SH-SY5Y (cell line): ENCODE data around the gene TESK1.

Source experiments
- GATA2 ChIP-seq: IDR thresholded peaks from 2 replicates; pipeline ENCODE4 v1.6.1; 2011; ENCODE audit warnings: mild to moderate bottlenecking, low read depth, low read length
- GATA3 ChIP-seq: IDR thresholded peaks from 2 replicates; pipeline ENCODE4 v1.6.1; 2011; ENCODE audit warnings: low read depth, mild to moderate bottlenecking, low read length, moderate library complexity

- no peak for TF ChIP-seq GATA3
- TF ChIP-seq GATA2, result no peak
These were observed 11.5 kb upstream of the TESK1 start for GRCh38 chr9:35593581-35593980.
